ENCODE measurements around the gene DOCK2.

DOCK2 gene

GRCh38 chr5:169626779-169627178 lies 10.3 kb upstream of the DOCK2 start:
- TF ChIP-seq CTCF (IDR thresholded peaks at IDR 0.05; ENCODE audit: low read depth, low read length): no peak
- no peak overlapping the region for H3K4me3 ChIP-seq (replicated peaks in 1 of 2; ENCODE audit: low read depth in 2 of 2, low read length in 2 of 2)
- peak; percentile 93 to 96 for DNase-seq (ENCODE audit: low read depth in 2 of 2)

GRCh38 chr5:169627551-169627950 lies 9.5 kb upstream of the DOCK2 start:
- no peak for DNase-seq (ENCODE audit: low read depth in 2 of 2)
- TF ChIP-seq CTCF (IDR thresholded peaks at IDR 0.05; ENCODE audit: low read depth, low read length): no peak
- no peak overlapping the region for H3K4me3 ChIP-seq (replicated peaks in 1 of 2; ENCODE audit: low read depth in 2 of 2, low read length in 2 of 2)

- H3K4me3 ChIP-seq (replicated peaks in 1 of 2; ENCODE audit: low read depth in 2 of 2, low read length in 2 of 2): no peak overlapping the region
- peak; percentile 32 to 71 for DNase-seq (ENCODE audit: low read depth in 2 of 2)
- TF ChIP-seq CTCF (IDR thresholded peaks at IDR 0.05; ENCODE audit: low read depth, low read length): no peak
Measured at GRCh38 chr5:169628892-169629291, 8.2 kb upstream of the DOCK2 start.

GRCh38 chr5:169629847-169630548 lies 7.1 kb upstream of the DOCK2 start:
- DNase-seq (ENCODE audit: low read depth in 2 of 2): peak; percentile 88 to 90
- no peak overlapping the region for H3K4me3 ChIP-seq (replicated peaks in 1 of 2; ENCODE audit: low read depth in 2 of 2, low read length in 2 of 2)
- no peak for TF ChIP-seq CTCF (IDR thresholded peaks at IDR 0.05; ENCODE audit: low read depth, low read length)

GRCh38 chr5:169631360-169631759 lies 5.7 kb upstream of the DOCK2 start:
- TF ChIP-seq CTCF (IDR thresholded peaks at IDR 0.05; ENCODE audit: low read depth, low read length): no peak
- DNase-seq (ENCODE audit: low read depth in 2 of 2): peak; percentile 71 to 90

GRCh38 chr5:169632946-169633345 lies 4.1 kb upstream of the DOCK2 start:
- H3K4me3 ChIP-seq (replicated peaks in 1 of 2; ENCODE audit: low read depth in 2 of 2, low read length in 2 of 2): no peak overlapping the region
- no peak for TF ChIP-seq CTCF (IDR thresholded peaks at IDR 0.05; ENCODE audit: low read depth, low read length)
- no peak for DNase-seq (ENCODE audit: low read depth in 2 of 2)

More at GRCh38 chr5:169631360-169631759, 5.7 kb upstream of the DOCK2 start:
- H3K4me3 ChIP-seq (replicated peaks in 1 of 2; ENCODE audit: low read depth in 2 of 2, low read length in 2 of 2): no peak overlapping the region

GRCh38 chr5:169634606-169635005 lies 2.5 kb upstream of the DOCK2 start:
- no peak for TF ChIP-seq CTCF (IDR thresholded peaks at IDR 0.05; ENCODE audit: low read depth, low read length)
- H3K4me3 ChIP-seq (replicated peaks in 1 of 2; ENCODE audit: low read depth in 2 of 2, low read length in 2 of 2): no peak overlapping the region
- DNase-seq (ENCODE audit: low read depth in 2 of 2): no peak

Data from cardiac fibroblast (primary cell).